PC-3 (cell line): ENCODE data around the gene KCNG1. TPM values are rescaled to one million over a fixed set of nuclear protein-coding genes. Genes with fewer than 3 reads are reported as not detected.
"Not testable (repeated sequence)": the region's sequence is repeated elsewhere in the genome, so short reads cannot be mapped to it uniquely, and the experiment has no call there.

ENCODE experiments used
- ATAC-seq: fragments of 200-7000 bp; cut with Tn5 transposase; 2 replicates; pipeline ENCODE4 v1.9.1; 2020; ENCODE audit warnings: mild to moderate bottlenecking, moderate library complexity
- BruUV-seq: library from RNA; stranded (reverse); fragments of 400-500 nt; replicated peaks from 2 replicates; lab custom pipeline; 2021; lab: Mats Ljungman, UMichigan
- CTCF ChIA-PET: fragments of 300-600 bp; sonication (Branson Sonifier 250); formaldehyde crosslinking; loops from one replicate; lab custom pipeline; 2022; ENCODE audit warnings: antibody characterized with exemption; lab: Charles Lee
- POLR2A ChIA-PET: fragments of 300-600 bp; sonication (Branson Sonifier 250); formaldehyde crosslinking; loops from one replicate; lab custom pipeline; 2022; ENCODE audit warnings: antibody characterized with exemption; ENCODE audit not compliant: unreplicated experiment; lab: Charles Lee
- DNase-seq: peaks from one replicate; pipeline ENCODE4 v3.0.0-alpha.2; 2015
- H2AFZ ChIP-seq: fragments of 300-600 bp; sonication (generic); 2 replicates; pipeline ENCODE4 v1.6.0; 2016; ENCODE audit warnings: antibody characterized with exemption, low read length
- H3F3A ChIP-seq: fragments of 300-600 bp; sonication (generic); one replicate; pipeline ENCODE4 v1.6.0; 2017; ENCODE audit warnings: antibody characterized with exemption, low read length, control low read depth, mild to moderate bottlenecking; ENCODE audit not compliant: unreplicated experiment
- H3K27ac ChIP-seq: fragments of 300-600 bp; sonication (generic); 2 replicates; pipeline ENCODE4 v1.5.1; 2016; ENCODE audit warnings: mild to moderate bottlenecking, low read length
- H3K27me3 ChIP-seq: fragments of 300-600 bp; sonication (generic); 2 replicates; pipeline ENCODE4 v1.6.1; 2016; ENCODE audit warnings: low read length, mixed read lengths
- H3K36me3 ChIP-seq: fragments of 300-600 bp; sonication (generic); 2 replicates; pipeline ENCODE4 v1.6.1; 2016; ENCODE audit warnings: low read depth, mixed run types, low read length, mixed read lengths
- H3K4me1 ChIP-seq: fragments of 300-600 bp; sonication (generic); 2 replicates; pipeline ENCODE4 v1.5.1; 2016; ENCODE audit warnings: low read length; ENCODE audit not compliant: insufficient read depth
- H3K4me2 ChIP-seq: fragments of 300-600 bp; sonication (generic); 2 replicates; pipeline ENCODE4 v1.6.0; 2016; ENCODE audit warnings: low read length
- H3K4me3 ChIP-seq: fragments of 300-600 bp; sonication (generic); 2 replicates; pipeline ENCODE4 v1.5.1; 2016; ENCODE audit warnings: mild to moderate bottlenecking, low read length, mixed read lengths
- H3K79me2 ChIP-seq: fragments of 300-600 bp; sonication (generic); 2 replicates; pipeline ENCODE4 v1.6.1; 2017; ENCODE audit warnings: low read length, mixed read lengths
- H3K9ac ChIP-seq: fragments of 300-600 bp; sonication (generic); 2 replicates; pipeline ENCODE4 v1.6.0; 2016; ENCODE audit warnings: mild to moderate bottlenecking, low read length
- H3K9me2 ChIP-seq: fragments of 300-600 bp; sonication (generic); replicated peaks from 2 replicates; pipeline ENCODE4 v1.6.1; 2016; ENCODE audit warnings: mixed run types, low read length, mixed read lengths
- H3K9me3 ChIP-seq: fragments of 300-600 bp; sonication (generic); 2 replicates; pipeline ENCODE4 v1.6.1; 2016; ENCODE audit warnings: low read length, mixed read lengths
- H4K20me1 ChIP-seq: fragments of 300-600 bp; sonication (generic); 2 replicates; pipeline ENCODE4 v1.6.1; 2016; ENCODE audit warnings: low read length, mixed read lengths
- CTCF ChIP-seq: fragments of 300-600 bp; sonication (generic); conservative IDR thresholded peaks from 2 replicates; pipeline ENCODE4 v1.5.1; 2017; ENCODE audit warnings: antibody characterized with exemption, low read depth, mild to moderate bottlenecking, low read length
- EZH2 ChIP-seq: fragments of 300-600 bp; sonication (generic); IDR thresholded peaks from one replicate; pipeline ENCODE4 v1.6.1; 2017; ENCODE audit warnings: antibody characterized with exemption, mild to moderate bottlenecking, low read length; ENCODE audit not compliant: unreplicated experiment
- EZH2phosphoT487 ChIP-seq: fragments of 300-600 bp; sonication (generic); IDR thresholded peaks from 2 replicates; pipeline ENCODE4 v1.6.1; 2018; ENCODE audit warnings: mild to moderate bottlenecking, antibody characterized with exemption, low read length, borderline replicate concordance
- intact Hi-C: fragments of 100-400 bp; cut with micrococcal nuclease; formaldehyde crosslinking; loops from 2 replicates; pipeline ENCODE4 v1.9.0; 2023
- total RNA-seq: library from RNA; depleted of rRNA; stranded (reverse); fragments of >200 nt; gene quantifications from 2 replicates; pipeline ENCODE4 v1.2.3, GENCODE V29; 2014

Gene KCNG1
- total RNA-seq, 1 experiment from 2014 or later = 61.5 TPM

GRCh38 chr20:51050531-51051075, 27.7 kb upstream of the KCNG1 start:
- no TSS peak for BruUV-seq
- no peak overlapping the region for H3K9ac ChIP-seq
- ATAC-seq (no peak), DNase-seq (no peak)
- ChIA-PET POLR2A (interaction anchor here (0.7 kb wide), 1 partner anchor 496 kb away, joined by 5 read pairs; no protein-coding TSS in a partner anchor), CTCF (no interaction called here)
- H3K36me3 ChIP-seq = no peaks in the 10 kb centered on the region
- H3K27ac ChIP-seq = no peak overlapping the region
- no peak overlapping the region for H3K4me2 ChIP-seq
- no peaks in the 10 kb centered on the region for H3F3A ChIP-seq
- H3K27me3 ChIP-seq = peaks cover 42% of the 10 kb centered on the region
- intact Hi-C loops = no loop called here
- no peak for TF ChIP-seq CTCF
- TF ChIP-seq EZH2phosphoT487 = no peak
- no peak for TF ChIP-seq EZH2
- no peak overlapping the region for H3K4me3 ChIP-seq
- H3K79me2 ChIP-seq = no peaks in the 10 kb centered on the region
- H4K20me1 ChIP-seq = no peaks in the 10 kb centered on the region
- no peaks in the 10 kb centered on the region for H3K9me2 ChIP-seq
- H2AFZ ChIP-seq = no peak overlapping the region
- no peaks in the 10 kb centered on the region for H3K4me1 ChIP-seq
- H3K9me3 ChIP-seq = no peaks in the 10 kb centered on the region

- H3K4me3 ChIP-seq = no peak overlapping the region
- H3F3A ChIP-seq = no peaks in the 10 kb centered on the region
- intact Hi-C loops = no loop called here
- no peaks in the 10 kb centered on the region for H3K9me2 ChIP-seq
- BruUV-seq = no TSS peak
- H3K36me3 ChIP-seq = no peaks in the 10 kb centered on the region
- ChIA-PET POLR2A (no interaction called here), CTCF (interaction anchor here (0.6 kb wide), 1 partner anchor 19 kb away, joined by 3 read pairs; no protein-coding TSS in a partner anchor)
- H3K4me1 ChIP-seq = peaks cover 4% of the 10 kb centered on the region; the same call in 1 of the 2 replicates
- no peaks in the 10 kb centered on the region for H3K9me3 ChIP-seq
- no peak overlapping the region for H3K4me2 ChIP-seq
- H4K20me1 ChIP-seq = no peaks in the 10 kb centered on the region
- no peak overlapping the region for H2AFZ ChIP-seq
- H3K27me3 ChIP-seq = peaks cover 16% of the 10 kb centered on the region; the same call in 1 of the 2 replicates
- no peak for DNase-seq
- H3K9ac ChIP-seq = no peak overlapping the region
- H3K27ac ChIP-seq = no peak overlapping the region
- TF ChIP-seq EZH2 (no peak), CTCF (peak; percentile 46), EZH2phosphoT487 (no peak)
- no peaks in the 10 kb centered on the region for H3K79me2 ChIP-seq
- ATAC-seq = no peak
Observed at GRCh38 chr20:51046021-51046985, 23.4 kb upstream of the KCNG1 start.

GRCh38 chr20:51045492-51045891, 22.6 kb upstream of the KCNG1 start:
- H3F3A ChIP-seq, H3K4me3 ChIP-seq, H3K9me3 ChIP-seq, H3K9ac ChIP-seq, ATAC-seq, intact Hi-C loops, H3K9me2 ChIP-seq, H4K20me1 ChIP-seq, H2AFZ ChIP-seq, H3K36me3 ChIP-seq, H3K4me2 ChIP-seq, H3K27ac ChIP-seq, H3K79me2 ChIP-seq, CTCF ChIA-PET, POLR2A ChIA-PET, BruUV-seq, DNase-seq, H3K4me1 ChIP-seq: not testable (repeated sequence)
- peaks cover 11% of the 10 kb centered on the region; the same call in 1 of the 2 replicates for H3K27me3 ChIP-seq
